Endothelial cell of umbilical vein (primary cell): ENCODE results near the gene KCTD16.

ENCODE experiments used
- CTCF ChIP-seq, 2 donors: IDR thresholded peaks; 1 replicate in 1 of 2; 2 replicates in 1 of 2; pipeline ENCODE4 v1.5.1; 2011; ENCODE audit warnings: low read length in 2 of 2, mild to moderate bottlenecking in 2 of 2, moderate library complexity in 2 of 2, control low read depth in 1 of 2, inconsistent platforms in 1 of 2, low read depth in 1 of 2; ENCODE audit not compliant: insufficient read depth in 1 of 2; ENCODE audit errors: extremely low read depth in 1 of 2
- POLR2AphosphoS5 ChIP-seq: IDR thresholded peaks from 2 replicates; pipeline ENCODE4 v1.6.1; 2012; ENCODE audit warnings: low read depth, mild to moderate bottlenecking, control low read depth, low read length, moderate library complexity; ENCODE audit not compliant: insufficient read depth

- no peak for TF ChIP-seq CTCF (IDR thresholded peaks at IDR 0.05; ENCODE audit: extremely low read depth in 1 of 2, insufficient read depth in 1 of 2, low read depth in 1 of 2, low read length in 2 of 2)
- no peak for TF ChIP-seq POLR2AphosphoS5
Observed at GRCh38 chr5:144433140-144433822, 262.6 kb downstream of the KCTD16 start.
